Stimulated activated CD8-positive, alpha-beta memory T cell treated with anti-CD3 and anti-CD28 coated beads, Interleukin-7, amount 100 ng/mL, for 48 hours (primary cell): ENCODE measurements around the gene CEP250.
A peak's percentile ranks its signal among the peaks of the same experiment; 100 is the strongest.

Experiments
- DNase-seq, 2 donors: peaks; one replicate each; pipeline ENCODE4 v3.0.0-alpha.2; 2020; ENCODE audit warnings: low read depth in 1 of 2; ENCODE audit errors: extremely low read depth in 1 of 2

CEP250 gene, protein sequence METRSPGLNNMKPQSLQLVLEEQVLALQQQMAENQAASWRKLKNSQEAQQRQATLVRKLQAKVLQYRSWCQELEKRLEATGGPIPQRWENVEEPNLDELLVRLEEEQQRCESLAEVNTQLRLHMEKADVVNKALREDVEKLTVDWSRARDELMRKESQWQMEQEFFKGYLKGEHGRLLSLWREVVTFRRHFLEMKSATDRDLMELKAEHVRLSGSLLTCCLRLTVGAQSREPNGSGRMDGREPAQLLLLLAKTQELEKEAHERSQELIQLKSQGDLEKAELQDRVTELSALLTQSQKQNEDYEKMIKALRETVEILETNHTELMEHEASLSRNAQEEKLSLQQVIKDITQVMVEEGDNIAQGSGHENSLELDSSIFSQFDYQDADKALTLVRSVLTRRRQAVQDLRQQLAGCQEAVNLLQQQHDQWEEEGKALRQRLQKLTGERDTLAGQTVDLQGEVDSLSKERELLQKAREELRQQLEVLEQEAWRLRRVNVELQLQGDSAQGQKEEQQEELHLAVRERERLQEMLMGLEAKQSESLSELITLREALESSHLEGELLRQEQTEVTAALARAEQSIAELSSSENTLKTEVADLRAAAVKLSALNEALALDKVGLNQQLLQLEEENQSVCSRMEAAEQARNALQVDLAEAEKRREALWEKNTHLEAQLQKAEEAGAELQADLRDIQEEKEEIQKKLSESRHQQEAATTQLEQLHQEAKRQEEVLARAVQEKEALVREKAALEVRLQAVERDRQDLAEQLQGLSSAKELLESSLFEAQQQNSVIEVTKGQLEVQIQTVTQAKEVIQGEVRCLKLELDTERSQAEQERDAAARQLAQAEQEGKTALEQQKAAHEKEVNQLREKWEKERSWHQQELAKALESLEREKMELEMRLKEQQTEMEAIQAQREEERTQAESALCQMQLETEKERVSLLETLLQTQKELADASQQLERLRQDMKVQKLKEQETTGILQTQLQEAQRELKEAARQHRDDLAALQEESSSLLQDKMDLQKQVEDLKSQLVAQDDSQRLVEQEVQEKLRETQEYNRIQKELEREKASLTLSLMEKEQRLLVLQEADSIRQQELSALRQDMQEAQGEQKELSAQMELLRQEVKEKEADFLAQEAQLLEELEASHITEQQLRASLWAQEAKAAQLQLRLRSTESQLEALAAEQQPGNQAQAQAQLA (N-terminal part only)

DNA sequence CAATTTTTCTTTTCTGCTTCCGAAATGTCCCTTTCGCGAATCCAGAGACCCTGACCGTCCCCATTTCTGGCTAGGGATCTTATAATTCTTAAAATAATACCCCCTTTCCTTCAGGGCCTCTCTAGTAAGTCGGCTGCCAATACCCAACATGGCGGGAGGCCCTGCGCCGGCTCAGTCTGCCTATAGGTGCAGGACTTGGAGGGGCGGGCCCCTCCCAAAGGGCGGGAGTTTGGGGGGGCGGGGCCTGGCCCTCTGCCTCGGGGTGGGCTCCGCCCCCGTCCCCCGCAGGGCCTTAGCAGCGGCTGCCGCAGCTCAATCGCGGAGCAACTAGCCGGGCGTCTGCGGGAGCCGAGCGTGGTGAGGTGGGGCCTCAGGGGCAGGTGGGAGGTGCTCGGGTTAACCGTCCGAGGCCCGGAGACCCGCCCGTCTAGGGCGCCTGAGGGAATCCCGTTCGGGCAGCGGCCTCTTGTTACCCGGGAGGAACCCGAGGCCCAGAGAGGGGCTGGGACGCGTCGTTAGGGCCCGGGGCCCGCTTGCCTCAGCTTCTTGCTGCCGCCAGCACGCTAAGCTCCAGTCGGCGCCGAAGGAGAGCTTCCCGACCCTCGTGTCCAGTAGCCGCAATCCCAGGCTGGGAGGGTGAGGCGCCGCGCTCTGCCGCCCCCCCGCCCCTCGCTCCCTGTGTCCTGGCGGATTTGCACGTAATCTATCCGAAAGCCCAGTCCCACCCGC lies at the start of gene CEP250:
Gene CEP250 (plus strand): TSS at position 718 of the 729 bp plus-strand sequence. CDS start 6,770 bp downstream, outside the sequence.
- peak; percentile 89 to 91 for DNase-seq

DNA sequence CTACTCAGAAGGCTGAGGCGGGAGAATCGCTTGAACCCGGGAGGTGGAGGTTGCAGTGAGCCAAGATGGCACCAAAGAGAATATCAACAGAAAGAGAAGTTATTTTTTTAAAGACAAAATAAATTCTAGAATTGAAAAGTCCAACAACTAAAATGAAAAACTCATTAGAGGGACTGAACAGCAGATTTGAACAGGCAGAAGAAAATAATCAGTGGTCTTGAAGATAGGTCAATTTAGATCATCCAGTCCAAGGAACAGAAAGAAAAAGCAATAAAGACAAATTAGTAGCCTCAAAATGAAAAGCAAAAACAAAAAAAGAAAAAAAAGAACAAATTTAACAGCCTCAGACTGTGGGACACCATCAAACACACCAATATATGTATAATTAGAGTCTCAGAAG lies 49.6 kb upstream of the CEP250 start:
- no peak for DNase-seq

DNA sequence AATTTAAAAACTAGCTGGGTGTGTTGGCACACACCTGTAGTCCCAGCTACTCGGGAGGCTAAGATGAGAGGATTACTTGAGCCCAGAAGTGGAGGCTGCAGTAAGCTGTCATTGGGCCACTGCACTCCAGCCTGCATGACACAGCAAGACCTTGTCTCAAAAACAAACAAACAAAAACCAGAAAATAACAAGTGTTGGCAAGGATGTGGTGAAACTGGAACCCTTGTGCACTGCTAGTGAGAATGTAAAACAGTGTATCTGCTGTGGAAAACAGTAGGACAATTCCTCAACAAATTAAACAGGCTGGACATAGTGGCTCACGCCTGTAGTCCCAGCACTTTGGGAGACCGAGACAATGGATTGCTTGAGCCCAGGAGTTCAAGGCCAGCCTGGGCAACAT lies 47.1 kb upstream of the CEP250 start:
- no peak for DNase-seq

DNA sequence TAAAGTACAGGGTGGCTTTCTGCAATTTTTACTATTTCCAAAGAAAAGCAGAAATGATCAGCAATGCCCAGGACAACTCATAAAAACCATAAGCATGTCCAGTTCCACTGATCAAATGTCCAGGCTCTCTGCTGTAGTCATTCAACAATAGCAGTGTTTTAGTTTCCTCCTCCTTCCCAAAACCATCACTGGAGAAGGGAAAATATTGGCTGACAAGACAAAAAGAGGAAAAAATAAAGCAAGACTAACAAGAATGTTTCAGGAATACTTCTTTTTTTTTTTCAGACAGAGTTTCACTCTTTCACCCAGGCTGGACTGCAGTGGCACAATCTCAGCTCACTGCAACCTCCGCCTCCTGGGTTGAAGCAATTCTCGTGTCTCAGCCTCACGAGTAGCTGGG lies 45.9 kb upstream of the CEP250 start:
- DNase-seq, result no peak

DNA sequence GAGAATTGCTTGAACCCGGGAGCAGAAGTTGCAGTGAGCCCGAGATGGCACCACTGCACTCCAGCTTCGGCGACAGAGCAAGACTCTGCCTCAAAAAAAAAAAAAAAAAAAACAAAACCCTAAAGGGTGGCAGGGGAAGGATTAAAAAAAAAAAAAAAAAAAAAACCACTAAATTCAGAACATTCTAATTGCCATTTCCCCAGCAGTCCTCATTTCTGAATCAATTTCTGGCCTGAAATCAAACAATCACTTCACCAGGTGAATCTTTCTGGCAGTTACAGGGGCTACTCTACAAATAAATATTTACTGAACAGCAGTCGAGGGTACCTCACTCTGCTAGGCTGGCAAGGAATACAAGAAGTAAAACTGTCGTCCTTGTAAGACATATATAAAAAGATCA lies 44.8 kb upstream of the CEP250 start:
- no peak for DNase-seq

DNA sequence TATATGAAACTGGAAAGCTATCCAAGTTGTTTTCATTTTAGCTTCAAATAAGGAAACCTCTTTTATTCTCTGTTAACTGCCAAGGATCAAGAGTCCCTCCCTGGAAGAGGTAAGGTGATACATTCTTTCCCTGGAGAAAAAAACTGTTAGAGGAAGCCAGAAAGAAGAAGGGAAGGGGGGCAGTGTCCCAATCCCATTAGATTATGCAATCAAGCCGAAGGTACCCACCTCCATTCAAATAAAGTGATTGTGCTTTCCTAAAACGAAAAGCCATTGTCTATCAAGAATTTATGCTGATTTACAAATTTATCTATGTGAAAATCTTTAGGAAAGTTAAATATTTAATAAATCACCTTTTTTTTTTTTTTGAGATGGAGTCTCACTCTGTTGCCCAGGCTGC lies 34.1 kb upstream of the CEP250 start:
- no peak for DNase-seq

DNA sequence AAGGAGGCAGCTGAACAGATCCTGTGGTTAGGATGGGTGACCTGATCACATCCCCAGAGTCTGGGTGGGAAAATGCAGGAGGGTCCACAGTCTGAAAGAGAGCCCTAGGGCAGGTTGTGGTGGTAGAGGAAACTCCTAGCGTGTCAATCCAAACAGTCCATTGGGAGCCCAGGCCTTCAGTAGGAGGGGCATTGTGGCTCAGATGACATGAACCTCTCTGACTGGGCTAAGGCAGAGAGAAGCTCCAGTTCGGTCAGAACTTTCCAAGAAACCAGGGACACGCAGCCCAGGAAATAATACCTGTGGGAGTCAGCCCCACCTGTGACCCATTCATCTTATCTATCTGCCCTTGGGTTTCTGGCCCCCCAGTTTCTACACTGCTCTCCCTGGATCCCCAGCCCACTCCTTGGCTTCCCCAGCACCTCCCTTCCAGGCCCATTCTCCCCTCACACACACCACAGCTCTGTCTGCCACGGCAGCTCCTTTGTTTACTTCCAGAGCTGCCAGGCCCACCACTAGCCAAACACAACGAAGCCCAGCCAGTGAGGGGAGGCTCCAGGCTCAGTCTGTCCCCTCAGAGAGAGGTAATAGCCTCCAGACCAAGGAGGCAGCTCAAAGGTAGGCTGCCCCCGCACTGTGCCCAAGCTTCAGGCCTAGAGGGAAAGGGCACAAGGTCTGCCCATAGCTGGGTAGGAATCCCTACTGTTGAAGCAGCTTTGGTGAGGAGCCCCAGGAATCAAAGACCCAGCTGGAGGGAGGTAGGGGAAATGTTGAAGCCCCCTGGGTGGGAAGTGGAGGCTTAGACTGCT lies 23.6 kb upstream of the CEP250 start:
- no peak for DNase-seq

DNA sequence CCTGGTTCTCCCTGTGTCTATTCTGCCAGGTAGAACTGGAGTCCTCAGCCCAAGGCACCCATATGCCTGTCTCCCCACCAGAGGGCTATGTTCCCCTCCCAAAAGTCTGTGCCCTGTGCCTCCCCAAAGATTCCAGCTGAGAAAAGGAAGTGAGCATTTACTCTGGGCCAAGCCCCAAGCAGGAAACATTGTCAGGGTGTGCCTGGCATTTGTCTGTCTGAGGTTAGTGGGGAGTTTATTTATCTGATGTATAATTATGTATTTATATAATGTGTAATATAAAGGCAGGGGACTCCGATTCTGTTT lies 23.0 kb upstream of the CEP250 start:
- DNase-seq, result no peak

DNA sequence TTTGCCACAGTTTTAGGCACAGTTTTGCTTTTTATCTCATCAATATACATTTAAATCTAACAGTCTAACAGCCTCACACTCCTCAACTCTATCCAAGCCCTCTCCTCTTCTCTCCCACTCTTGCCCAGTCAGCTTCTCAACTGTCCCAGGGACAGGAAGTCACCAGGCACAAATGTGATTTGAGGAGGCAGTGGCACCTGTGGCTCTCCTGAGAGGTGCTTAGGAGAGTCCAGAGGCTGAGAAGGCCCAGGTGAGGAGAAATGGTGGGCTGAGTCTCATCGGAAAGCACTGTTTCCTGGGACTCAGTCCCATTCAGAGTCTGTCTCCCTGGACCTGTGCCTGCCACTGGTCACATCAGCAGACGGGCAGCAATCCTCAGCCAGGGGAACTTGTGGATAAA lies 22.1 kb upstream of the CEP250 start:
- no peak for DNase-seq

DNA sequence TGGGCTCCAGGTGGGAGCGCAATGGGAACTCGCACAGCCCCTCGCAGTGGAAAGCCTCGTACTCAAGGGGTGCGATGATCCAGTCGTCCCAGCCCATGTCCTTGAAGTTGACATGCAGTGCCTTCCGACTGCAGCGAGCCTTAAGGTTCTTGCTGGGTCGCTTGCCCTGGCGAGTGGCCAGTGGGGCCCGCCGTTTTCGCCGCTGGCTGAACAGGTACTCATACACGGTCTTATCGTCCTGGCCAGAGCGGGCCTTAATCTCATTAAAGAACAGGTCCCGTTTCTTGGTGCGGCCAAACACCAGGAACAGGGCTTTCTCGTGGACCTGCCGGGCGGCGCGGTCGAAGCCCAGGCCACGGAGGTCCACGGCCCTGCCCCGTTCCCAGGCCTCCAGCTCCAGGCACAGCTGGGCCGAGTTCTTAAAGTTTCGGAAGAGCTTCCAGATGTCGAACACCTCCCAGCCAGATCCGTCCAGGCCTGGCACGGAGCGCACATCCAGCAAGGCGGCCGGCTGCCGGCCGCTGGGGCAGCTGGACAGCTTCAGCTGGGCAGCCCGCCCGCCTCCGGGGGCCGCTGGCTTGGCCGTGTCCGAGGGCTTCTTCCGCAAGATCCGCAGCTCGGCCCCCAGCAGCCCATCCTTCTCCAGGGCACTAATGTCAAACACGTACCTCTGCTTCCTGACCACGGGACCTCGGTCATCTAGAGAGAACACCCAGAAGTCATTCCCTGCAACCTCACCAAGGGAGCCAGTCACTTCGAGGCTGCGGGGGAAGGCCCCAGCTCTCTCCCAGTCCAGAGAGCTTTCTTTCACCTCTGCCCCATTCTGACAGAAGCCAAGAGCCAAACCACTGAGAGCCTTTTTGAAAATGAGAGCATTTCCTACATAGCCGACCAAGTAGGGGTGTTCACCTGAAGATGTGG lies 21.1 kb upstream of the CEP250 start:
- no peak for DNase-seq

DNA sequence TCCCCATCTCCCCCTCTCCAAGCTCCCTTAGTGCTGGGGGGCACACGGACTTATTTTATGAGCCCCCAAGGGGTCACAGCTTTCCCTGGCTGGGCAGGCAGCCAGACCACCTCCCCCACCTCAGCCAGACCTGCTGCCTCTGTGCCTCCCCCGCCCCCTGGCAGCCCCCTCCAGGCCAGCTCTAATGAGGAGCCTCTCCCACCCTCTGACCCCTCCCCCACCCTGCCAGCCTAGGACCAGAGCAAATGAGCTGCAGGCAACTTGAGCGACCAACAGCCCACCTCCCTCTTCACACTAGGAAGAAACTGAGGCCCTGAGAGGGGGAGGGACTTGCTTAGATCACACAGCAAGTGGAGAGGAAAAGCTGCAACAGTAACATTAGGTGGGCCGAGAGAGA lies 19.2 kb upstream of the CEP250 start:
- DNase-seq, result no peak

DNA sequence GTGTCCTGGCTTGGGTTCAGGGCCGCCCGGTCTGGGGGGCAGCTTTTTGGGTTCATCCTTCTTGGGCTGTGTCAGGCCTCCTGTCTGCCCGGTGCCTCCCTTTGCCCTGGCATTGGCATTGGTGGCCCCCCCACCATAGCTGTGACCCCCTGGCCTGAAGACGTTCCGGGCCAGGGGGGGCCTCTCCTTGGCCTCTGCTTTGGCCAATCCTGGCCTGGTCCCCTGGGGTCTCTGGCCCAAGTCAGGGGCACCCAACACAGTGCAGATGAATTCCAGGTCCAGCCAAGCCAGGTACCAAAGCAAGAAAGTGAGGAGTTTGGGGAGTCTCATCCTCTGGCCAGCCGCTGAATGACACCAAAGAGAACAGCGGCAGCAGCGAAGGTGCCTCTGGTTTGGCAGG lies 17.8 kb upstream of the CEP250 start:
- no peak for DNase-seq

DNA sequence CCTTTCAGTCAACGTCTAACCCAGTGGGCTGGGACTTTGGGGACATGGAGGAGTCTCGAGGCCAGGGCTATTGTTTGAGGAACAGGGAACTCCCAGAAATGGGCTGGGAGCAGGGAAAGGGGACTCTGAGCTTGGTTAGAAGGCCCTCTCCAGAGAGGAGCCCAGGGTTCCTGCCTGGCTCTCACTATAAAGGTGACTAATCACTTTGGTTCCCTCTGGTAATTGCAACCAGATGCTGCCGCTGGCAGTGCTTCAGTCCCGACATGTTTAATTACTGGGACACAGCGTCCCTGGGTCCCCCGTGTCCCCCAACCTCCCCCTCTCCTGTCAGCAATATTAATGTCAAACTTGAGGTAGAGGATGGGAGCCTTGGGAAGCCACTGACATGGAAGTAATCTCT lies 12.4 kb upstream of the CEP250 start:
- no peak for DNase-seq

DNA sequence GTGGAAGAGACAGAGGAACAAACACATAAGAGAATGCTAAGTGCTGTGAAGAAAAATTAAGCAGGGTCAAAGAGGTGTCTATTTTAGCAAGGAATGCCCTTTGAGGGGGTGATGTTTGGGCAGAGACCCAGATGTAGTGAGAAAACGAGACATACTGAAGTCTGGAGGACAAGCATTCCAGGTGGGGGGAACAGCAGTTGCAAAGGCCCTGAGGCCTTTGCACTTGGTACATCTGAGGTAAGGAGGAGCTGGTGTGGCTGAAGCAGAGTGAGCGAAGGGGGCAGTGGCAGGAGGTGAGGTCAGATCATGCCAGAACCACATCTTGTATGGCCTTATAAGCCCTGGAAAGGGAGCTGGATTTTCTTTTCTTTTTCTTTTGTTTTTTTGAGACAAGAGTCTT lies 11.2 kb upstream of the CEP250 start:
- DNase-seq, result no peak

DNA sequence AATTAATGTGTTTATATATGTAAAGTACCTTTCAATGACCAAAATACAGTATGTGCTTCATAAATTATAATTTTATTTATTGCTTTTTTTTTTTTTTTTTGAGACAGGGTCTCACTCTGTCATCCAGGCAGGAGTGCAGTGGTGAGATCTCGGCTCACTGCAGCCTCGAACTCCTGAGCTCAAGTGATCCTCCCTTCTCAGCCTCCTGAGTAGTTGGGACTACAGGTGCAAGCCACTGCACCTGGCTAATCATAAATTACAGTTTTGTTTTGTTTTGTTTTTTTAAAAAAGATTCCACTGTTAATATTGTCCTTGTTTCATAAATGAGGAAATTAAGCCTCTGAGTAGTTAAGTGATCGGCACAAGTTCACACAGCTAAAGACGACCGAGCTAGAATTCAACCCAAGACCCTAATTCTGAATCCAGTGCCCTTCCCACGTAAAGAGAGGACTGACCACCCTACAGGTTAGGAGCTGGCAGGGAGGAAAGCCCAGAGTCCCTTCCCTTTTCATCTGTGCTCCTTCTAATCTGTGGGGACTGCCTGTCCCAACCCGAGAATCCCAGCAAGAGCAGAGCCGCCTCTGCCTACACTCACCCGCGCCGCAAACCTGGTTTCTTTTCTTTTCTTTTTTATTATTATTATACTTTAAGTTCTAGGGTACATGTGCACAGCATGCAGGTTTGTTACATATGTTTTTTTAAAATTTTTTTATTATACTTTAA lies 8.9 kb upstream of the CEP250 start:
- DNase-seq, result no peak

DNA sequence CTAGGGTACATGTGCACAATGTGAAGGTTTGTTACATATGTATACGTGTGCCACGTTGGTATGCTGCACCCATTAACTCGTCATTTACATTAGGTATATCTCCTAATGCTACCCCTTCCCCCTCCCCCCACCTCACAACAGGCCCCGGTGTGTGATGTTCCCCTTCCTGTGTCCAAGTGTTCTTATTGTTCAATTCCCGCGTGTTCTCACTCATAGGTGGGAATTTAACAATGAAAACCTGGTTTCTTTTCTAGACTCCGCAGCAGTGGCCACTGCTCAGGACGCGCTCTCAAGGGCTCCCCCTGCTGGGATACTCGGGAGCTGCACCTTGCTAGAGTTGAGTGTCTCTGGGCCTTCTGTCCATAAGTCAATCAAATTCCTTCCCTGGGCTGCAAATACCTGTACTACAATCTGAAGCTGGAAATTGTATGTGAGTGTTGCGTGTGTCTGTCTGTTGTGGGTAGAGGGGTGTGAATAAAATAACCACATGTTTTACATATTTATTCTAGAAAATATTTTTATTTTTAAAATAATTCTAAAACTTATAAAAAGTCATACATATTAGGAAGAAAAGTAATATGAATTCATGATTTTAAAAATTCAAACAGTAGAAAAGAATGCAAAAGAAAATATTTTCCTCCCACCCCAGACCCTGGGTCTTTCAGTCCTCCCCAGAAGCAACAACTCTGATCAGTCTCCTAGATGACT lies 8.2 kb upstream of the CEP250 start:
- peak; percentile 74 to 78 for DNase-seq

DNA sequence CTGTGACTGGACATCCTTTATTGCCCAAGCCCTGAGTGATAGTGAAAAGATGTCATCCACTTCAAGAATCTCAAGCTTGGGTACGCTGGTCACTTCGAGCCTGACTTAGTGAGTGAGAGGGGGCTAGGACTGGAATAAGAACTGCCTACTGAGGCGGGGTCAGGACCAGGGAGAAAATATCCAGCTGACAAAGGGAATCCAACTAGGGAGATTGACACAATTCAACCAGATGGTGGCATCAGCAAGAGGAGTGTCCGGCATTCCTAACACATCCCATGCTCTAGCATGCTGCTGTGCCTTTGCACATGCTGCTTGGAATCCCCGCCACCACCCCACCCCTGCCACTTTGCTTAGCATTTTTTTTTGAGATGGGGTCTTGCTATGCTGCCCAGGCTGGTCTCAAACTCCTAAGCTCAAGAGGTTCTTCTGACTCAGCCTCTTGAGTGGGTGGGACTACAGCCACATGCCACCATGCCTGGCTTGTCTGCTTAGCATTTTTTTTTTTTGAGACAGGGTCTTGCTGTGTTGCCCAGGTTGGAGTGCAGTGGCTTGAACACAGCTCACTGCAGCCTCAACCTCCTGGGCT lies 6.5 kb upstream of the CEP250 start:
- no peak for DNase-seq
